ENCODE data around the gene KIAA1958. TPM values are rescaled to one million over a fixed set of nuclear protein-coding genes. Genes with fewer than 3 reads are reported as not detected.

Gene KIAA1958
- total and polyA plus RNA-seq, 10 of the 15 experiments (the other 5 are each of a cell fraction or from before 2014, with no cell fraction given): 0.53 to 8.7 (median 4.0) TPM

DNA sequence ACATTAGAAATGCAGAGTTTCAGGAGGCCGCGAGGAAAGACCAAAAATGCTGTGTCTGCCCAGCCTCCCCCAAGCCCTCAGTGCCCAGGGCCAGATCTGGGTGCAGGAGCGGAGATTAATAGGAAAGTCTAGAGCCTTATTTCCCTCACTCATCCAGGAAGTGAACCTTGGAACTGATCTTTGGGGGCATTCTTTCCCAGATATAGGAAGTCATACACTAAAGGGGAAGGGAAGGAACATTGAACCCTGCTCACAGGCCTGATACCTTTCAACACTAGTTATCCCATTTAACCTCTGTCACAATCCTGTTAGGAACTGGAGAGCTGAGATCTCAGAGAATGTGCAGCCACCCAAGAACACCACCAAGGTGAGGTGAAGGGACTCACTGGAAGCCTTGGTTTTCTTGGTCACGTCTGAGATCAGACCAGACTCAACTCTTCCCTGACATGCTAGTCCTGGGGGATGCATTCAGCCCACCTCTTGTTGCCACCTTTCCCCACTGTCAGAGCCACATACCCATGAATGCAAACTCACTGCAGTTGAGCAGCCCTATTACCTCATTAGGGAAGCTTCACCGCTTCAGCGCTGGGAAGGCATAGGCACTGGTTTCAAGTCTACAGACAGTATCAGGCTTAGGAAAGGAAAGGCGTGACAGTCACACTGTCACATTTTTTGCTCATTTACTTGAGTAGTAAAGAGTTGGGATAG is 95.0 kb downstream of the KIAA1958 start:
- 93% methylated on average over 7 of the region's 7 CpGs for WGBS (ENCODE audit: insufficient coverage, insufficient replicate concordance, low lambda C conversion rate, missing lambda C conversion rate)
- H3K27me3 ChIP-seq (replicated peaks in 1 of 2; ENCODE audit: control insufficient read depth in 2 of 2, insufficient read depth in 2 of 2, low read length in 1 of 2): no peaks in the 10 kb centered on the region
- H4K20me1 ChIP-seq (ENCODE audit: control insufficient read depth, insufficient read depth): no peaks in the 10 kb centered on the region
- H3K36me3 ChIP-seq (ENCODE audit: control insufficient read depth in 2 of 2, insufficient read depth in 2 of 2, low read length in 1 of 2): no peaks in the 10 kb centered on the region
- TF ChIP-seq, protein P1, sequence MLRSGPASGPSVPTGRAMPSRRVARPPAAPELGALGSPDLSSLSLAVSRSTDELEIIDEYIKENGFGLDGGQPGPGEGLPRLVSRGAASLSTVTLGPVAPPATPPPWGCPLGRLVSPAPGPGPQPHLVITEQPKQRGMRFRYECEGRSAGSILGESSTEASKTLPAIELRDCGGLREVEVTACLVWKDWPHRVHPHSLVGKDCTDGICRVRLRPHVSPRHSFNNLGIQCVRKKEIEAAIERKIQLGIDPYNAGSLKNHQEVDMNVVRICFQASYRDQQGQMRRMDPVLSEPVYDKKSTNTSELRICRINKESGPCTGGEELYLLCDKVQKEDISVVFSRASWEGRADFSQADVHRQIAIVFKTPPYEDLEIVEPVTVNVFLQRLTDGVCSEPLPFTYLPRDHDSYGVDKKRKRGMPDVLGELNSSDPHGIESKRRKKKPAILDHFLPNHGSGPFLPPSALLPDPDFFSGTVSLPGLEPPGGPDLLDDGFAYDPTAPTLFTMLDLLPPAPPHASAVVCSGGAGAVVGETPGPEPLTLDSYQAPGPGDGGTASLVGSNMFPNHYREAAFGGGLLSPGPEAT (IDR thresholded peaks at IDR 0.05; ENCODE audit: low read depth): no peak
- TF ChIP-seq NFXL1 (IDR thresholded peaks at IDR 0.05; ENCODE audit: borderline replicate concordance) (no peak), SRF (IDR thresholded peaks at IDR 0.05; ENCODE audit: low read depth in 2 of 2, low read length in 2 of 2) (no peak), ZSCAN29 (IDR thresholded peaks at IDR 0.05) (no peak), RCOR1 (conservative IDR thresholded peaks at IDR 0.05; ENCODE audit: low read depth, low read length) (no peak), RB1 (IDR thresholded peaks at IDR 0.05; ENCODE audit: borderline replicate concordance) (no peak), JUNB (IDR thresholded peaks at IDR 0.05) (no peak), RAD51 (IDR thresholded peaks at IDR 0.05) (no peak), ZNF24 (IDR thresholded peaks at IDR 0.05) (no peak), BRCA1 (IDR thresholded peaks at IDR 0.05; ENCODE audit: low read depth, low read length) (no peak), NBN (IDR thresholded peaks at IDR 0.05) (no peak), PML (IDR thresholded peaks at IDR 0.05; ENCODE audit: low read length) (no peak), HDAC2 (IDR thresholded peaks at IDR 0.05) (no peak), YBX1 (IDR thresholded peaks at IDR 0.05) (no peak)
- TF ChIP-seq, protein P2, sequence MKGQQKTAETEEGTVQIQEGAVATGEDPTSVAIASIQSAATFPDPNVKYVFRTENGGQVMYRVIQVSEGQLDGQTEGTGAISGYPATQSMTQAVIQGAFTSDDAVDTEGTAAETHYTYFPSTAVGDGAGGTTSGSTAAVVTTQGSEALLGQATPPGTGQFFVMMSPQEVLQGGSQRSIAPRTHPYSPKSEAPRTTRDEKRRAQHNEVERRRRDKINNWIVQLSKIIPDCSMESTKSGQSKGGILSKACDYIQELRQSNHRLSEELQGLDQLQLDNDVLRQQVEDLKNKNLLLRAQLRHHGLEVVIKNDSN (IDR thresholded peaks at IDR 0.05; ENCODE audit: borderline replicate concordance, extremely low read length, insufficient read depth, low read depth, low read length): no peak
- TF ChIP-seq, protein P3, sequence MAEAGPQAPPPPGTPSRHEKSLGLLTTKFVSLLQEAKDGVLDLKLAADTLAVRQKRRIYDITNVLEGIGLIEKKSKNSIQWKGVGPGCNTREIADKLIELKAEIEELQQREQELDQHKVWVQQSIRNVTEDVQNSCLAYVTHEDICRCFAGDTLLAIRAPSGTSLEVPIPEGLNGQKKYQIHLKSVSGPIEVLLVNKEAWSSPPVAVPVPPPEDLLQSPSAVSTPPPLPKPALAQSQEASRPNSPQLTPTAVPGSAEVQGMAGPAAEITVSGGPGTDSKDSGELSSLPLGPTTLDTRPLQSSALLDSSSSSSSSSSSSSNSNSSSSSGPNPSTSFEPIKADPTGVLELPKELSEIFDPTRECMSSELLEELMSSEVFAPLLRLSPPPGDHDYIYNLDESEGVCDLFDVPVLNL (IDR thresholded peaks at IDR 0.05; ENCODE audit: low read depth, low read length): no peak
- in situ Hi-C loops (cut with MboI) (no loop called here), intact Hi-C loops (cut with micrococcal nuclease; ENCODE audit: unreplicated experiment) (no loop called here)
- FAIRE-seq: no peak
- H3K4me1 ChIP-seq (ENCODE audit: control insufficient read depth, insufficient read depth, low read length): no peaks in the 10 kb centered on the region
- no peaks in the 10 kb centered on the region for H3K9me3 ChIP-seq (replicated peaks; ENCODE audit: control insufficient read depth, insufficient read depth, low read length)
- no peaks in the 10 kb centered on the region; the same call in 1 of the 2 replicates for H3K79me2 ChIP-seq (ENCODE audit: control insufficient read depth, insufficient read depth, low read length)
- H3K4me3 ChIP-seq: no peak overlapping the region
- DNase-seq (ENCODE audit: low read depth, low spot score): no peak
- ChIA-PET CTCF (interaction anchor here (1.1 kb wide), 1 partner anchor 10 kb away, joined by 3 read pairs; no protein-coding TSS in a partner anchor), SMC1A (ENCODE audit: uncharacterized antibody, unreplicated experiment) (interaction anchor here (0.7 kb wide), 1 partner anchor 274 kb away, joined by 3 read pairs; no protein-coding TSS in a partner anchor), POLR2A (no interaction called here), RAD21 (ENCODE audit: unreplicated experiment) (no interaction called here)
- no peak overlapping the region for H3K27ac ChIP-seq (ENCODE audit: control insufficient read depth, insufficient read depth)
- ATAC-seq: no peak
- H3K9ac ChIP-seq (ENCODE audit: control insufficient read depth, insufficient read depth, low read length): no peak overlapping the region
- H2AFZ ChIP-seq (ENCODE audit: control insufficient read depth, low read depth, low read length): no peak overlapping the region
- H3K4me2 ChIP-seq (ENCODE audit: control insufficient read depth, insufficient read depth): no peak overlapping the region
- no TSS peak for BruUV-seq (replicated peaks)

Measured in GM12878 (cell line).